Astrocyte (in vitro differentiated cells and primary cell): ENCODE results near the gene LDLRAD4. TPM values are rescaled to one million over a fixed set of nuclear protein-coding genes. Genes with fewer than 3 reads are reported as not detected.

ENCODE experiments used
- DNase-seq: peaks from one replicate; pipeline ENCODE4 v3.0.0-alpha.2; 2010; ENCODE audit warnings: low read depth
- FAIRE-seq: peaks from 2 replicates; lab custom pipeline; 2011; peaks lifted over from hg19 to GRCh38; lab: Jason Lieb, UNC
- H2AFZ ChIP-seq: 2 replicates; pipeline ENCODE4 v1.6.0; 2012; ENCODE audit warnings: low read depth, low read length, inconsistent platforms
- H3K27ac ChIP-seq: 2 replicates; pipeline ENCODE4 v1.5.1; 2011; ENCODE audit warnings: low read depth, low read length, inconsistent platforms
- H3K27me3 ChIP-seq: 2 replicates; pipeline ENCODE4 v1.6.0; 2011; ENCODE audit warnings: low read length, inconsistent platforms; ENCODE audit not compliant: insufficient read depth
- H3K36me3 ChIP-seq: 2 replicates; pipeline ENCODE4 v1.5.1; 2011; ENCODE audit warnings: low read length, inconsistent platforms; ENCODE audit not compliant: insufficient read depth
- H3K4me1 ChIP-seq: 2 replicates; pipeline ENCODE4 v1.5.1; 2011; ENCODE audit warnings: low read length, inconsistent platforms; ENCODE audit not compliant: insufficient read depth
- H3K4me2 ChIP-seq: 2 replicates; pipeline ENCODE4 v1.6.0; 2012; ENCODE audit warnings: low read length, inconsistent platforms
- H3K4me3 ChIP-seq: 2 replicates; pipeline ENCODE4 v1.5.1; 2011; ENCODE audit warnings: low read depth, mild to moderate bottlenecking, low read length, inconsistent platforms; ENCODE audit not compliant: insufficient read depth
- H3K79me2 ChIP-seq: 2 replicates; pipeline ENCODE4 v1.6.0; 2012; ENCODE audit warnings: mild to moderate bottlenecking, low read length, inconsistent platforms; ENCODE audit not compliant: insufficient read depth
- H3K9ac ChIP-seq: 2 replicates; pipeline ENCODE4 v1.6.0; 2012; ENCODE audit warnings: mild to moderate bottlenecking, low read length, inconsistent platforms
- H3K9me3 ChIP-seq: 2 replicates; pipeline ENCODE4 v1.5.1; 2012; ENCODE audit warnings: low read depth, mild to moderate bottlenecking, low read length, inconsistent platforms; ENCODE audit not compliant: insufficient read depth
- H4K20me1 ChIP-seq: 2 replicates; pipeline ENCODE4 v1.6.0; 2012; ENCODE audit warnings: low read length, inconsistent platforms; ENCODE audit not compliant: insufficient read depth
- H3K27ac Mint-ChIP-seq: one replicate; pipeline ENCODE4 v1.8.0; 2021; ENCODE audit warnings: mild to moderate bottlenecking, mixed read lengths; ENCODE audit not compliant: unreplicated experiment
- H3K27me3 Mint-ChIP-seq: one replicate; pipeline ENCODE4 v1.8.0; 2021; ENCODE audit warnings: low read depth, mixed read lengths; ENCODE audit not compliant: unreplicated experiment
- H3K36me3 Mint-ChIP-seq: one replicate; pipeline ENCODE4 v1.8.0; 2021; ENCODE audit warnings: low read depth, mixed read lengths; ENCODE audit not compliant: unreplicated experiment
- H3K4me1 Mint-ChIP-seq: one replicate; pipeline ENCODE4 v1.8.0; 2021; ENCODE audit warnings: low read depth, mixed read lengths; ENCODE audit not compliant: unreplicated experiment
- H3K4me3 Mint-ChIP-seq: one replicate; pipeline ENCODE4 v1.8.0; 2021; ENCODE audit warnings: mild to moderate bottlenecking, moderate library complexity, mixed read lengths; ENCODE audit not compliant: unreplicated experiment
- H3K9me3 Mint-ChIP-seq: one replicate; pipeline ENCODE4 v1.8.0; 2021; ENCODE audit warnings: mild to moderate bottlenecking, mixed read lengths; ENCODE audit not compliant: unreplicated experiment
- CTCF ChIP-seq: IDR thresholded peaks from 2 replicates; pipeline ENCODE4 v1.5.1; 2011; ENCODE audit warnings: low read depth, mild to moderate bottlenecking, inconsistent platforms, low read length, moderate library complexity; ENCODE audit not compliant: insufficient read depth
- EZH2 ChIP-seq: IDR thresholded peaks from 2 replicates; pipeline ENCODE4 v1.6.1; 2012; ENCODE audit warnings: mild to moderate bottlenecking, low read length, inconsistent platforms; ENCODE audit not compliant: insufficient read depth
- total RNA-seq: library from RNA; stranded (reverse); gene quantifications from 2 replicates; pipeline ENCODE4 v1.2.1, GENCODE V29; 2021

Gene LDLRAD4
- total RNA-seq, 1 donor from 2014 or later: 26.0 TPM

GRCh38 chr18:13461469-13461868, 242.9 kb downstream of the LDLRAD4 start:
- Histone ChIP-seq H3K27me3 (no peaks in the 10 kb centered on the region), H3K4me2 (no peak overlapping the region), H4K20me1 (no peaks in the 10 kb centered on the region), H3K9ac (no peak overlapping the region), H3K27ac (no peak overlapping the region), H2AFZ (no peak overlapping the region), H3K4me3 (no peak overlapping the region), H3K9me3 (no peaks in the 10 kb centered on the region), H3K79me2 (no peaks in the 10 kb centered on the region), H3K36me3 (no peaks in the 10 kb centered on the region), H3K4me1 (peaks cover 9% of the 10 kb centered on the region)
- Mint-ChIP-seq H3K27ac (no peak overlapping the region), H3K4me3 (no peak overlapping the region), H3K9me3 (peaks cover 6% of the 10 kb centered on the region), H3K4me1 (peaks cover 13% of the 10 kb centered on the region), H3K36me3 (peaks cover 12% of the 10 kb centered on the region), H3K27me3 (no peaks in the 10 kb centered on the region)
- DNase-seq: no peak
- FAIRE-seq: no peak
- no peak for TF ChIP-seq EZH2
- TF ChIP-seq CTCF: no peak

DNA sequence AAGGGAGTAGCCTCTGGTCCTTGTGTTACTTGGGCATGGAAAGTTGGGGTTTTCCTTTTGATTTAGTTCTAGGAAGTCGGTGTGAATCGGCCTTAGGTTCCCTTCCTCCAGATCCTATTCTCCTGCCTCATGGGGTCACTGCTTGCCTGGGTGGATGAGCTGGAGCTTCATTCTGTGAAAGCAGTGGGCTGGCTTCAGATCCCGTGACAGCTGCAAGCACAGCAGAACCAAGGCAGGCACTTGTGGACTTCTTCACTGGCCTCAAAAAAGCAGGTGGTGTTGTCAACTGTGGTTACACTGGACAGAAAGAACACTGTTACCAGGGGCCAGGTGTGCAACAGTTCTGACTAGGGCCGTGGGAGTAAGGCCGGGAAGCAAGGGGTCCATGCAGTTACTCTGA, 243.4 kb downstream of the LDLRAD4 start:
- H3K27ac ChIP-seq: no peak overlapping the region
- H4K20me1 ChIP-seq: no peaks in the 10 kb centered on the region
- Mint-ChIP-seq H3K27ac (no peak overlapping the region), H3K4me3 (no peak overlapping the region), H3K27me3 (no peaks in the 10 kb centered on the region), H3K9me3 (peaks cover 6% of the 10 kb centered on the region), H3K4me1 (peaks cover 10% of the 10 kb centered on the region), H3K36me3 (peaks cover 12% of the 10 kb centered on the region)
- no peaks in the 10 kb centered on the region for H3K9me3 ChIP-seq
- no peak overlapping the region for H3K9ac ChIP-seq
- no peak overlapping the region for H3K4me2 ChIP-seq
- H2AFZ ChIP-seq: no peak overlapping the region
- no peak overlapping the region for H3K4me3 ChIP-seq
- no peak for DNase-seq
- no peak for TF ChIP-seq EZH2
- no peak for TF ChIP-seq CTCF
- H3K36me3 ChIP-seq: no peaks in the 10 kb centered on the region
- peaks cover 9% of the 10 kb centered on the region for H3K4me1 ChIP-seq
- H3K79me2 ChIP-seq: no peaks in the 10 kb centered on the region
- no peaks in the 10 kb centered on the region for H3K27me3 ChIP-seq
- no peak for FAIRE-seq

- Histone ChIP-seq H3K9ac (no peak overlapping the region), H2AFZ (no peak overlapping the region), H3K4me3 (no peak overlapping the region), H3K27me3 (no peaks in the 10 kb centered on the region), H3K4me2 (no peak overlapping the region), H3K79me2 (no peaks in the 10 kb centered on the region), H4K20me1 (no peaks in the 10 kb centered on the region), H3K4me1 (peaks cover 9% of the 10 kb centered on the region), H3K27ac (no peak overlapping the region), H3K9me3 (no peaks in the 10 kb centered on the region), H3K36me3 (no peaks in the 10 kb centered on the region)
- no peak for TF ChIP-seq CTCF
- H3K36me3 Mint-ChIP-seq: peaks cover 13% of the 10 kb centered on the region
- peaks cover 5% of the 10 kb centered on the region for H3K4me1 Mint-ChIP-seq
- no peaks in the 10 kb centered on the region for H3K27me3 Mint-ChIP-seq
- H3K27ac Mint-ChIP-seq: no peak overlapping the region
- no peak for DNase-seq
- no peak for FAIRE-seq
- no peak overlapping the region for H3K4me3 Mint-ChIP-seq
- peaks cover 6% of the 10 kb centered on the region for H3K9me3 Mint-ChIP-seq
Observed at GRCh38 chr18:13462686-13463085, 244.1 kb downstream of the LDLRAD4 start.
